PC-9 (cell line): ENCODE results near the gene SRGAP1.

Experiments used
- EZH2 ChIP-seq: fragments of 200-600 bp; sonication (generic); IDR thresholded peaks from 2 replicates; pipeline ENCODE4 v1.8.0; 2017; ENCODE audit warnings: antibody characterized with exemption, low read depth
- TF ChIP-seq, protein P1 (sequence below): fragments of 200-600 bp; sonication (generic); conservative IDR thresholded peaks from 2 replicates; pipeline ENCODE4 v1.6.1; 2017; ENCODE audit warnings: mixed run types, antibody characterized with exemption, mild to moderate bottlenecking, moderate library complexity

DNA sequence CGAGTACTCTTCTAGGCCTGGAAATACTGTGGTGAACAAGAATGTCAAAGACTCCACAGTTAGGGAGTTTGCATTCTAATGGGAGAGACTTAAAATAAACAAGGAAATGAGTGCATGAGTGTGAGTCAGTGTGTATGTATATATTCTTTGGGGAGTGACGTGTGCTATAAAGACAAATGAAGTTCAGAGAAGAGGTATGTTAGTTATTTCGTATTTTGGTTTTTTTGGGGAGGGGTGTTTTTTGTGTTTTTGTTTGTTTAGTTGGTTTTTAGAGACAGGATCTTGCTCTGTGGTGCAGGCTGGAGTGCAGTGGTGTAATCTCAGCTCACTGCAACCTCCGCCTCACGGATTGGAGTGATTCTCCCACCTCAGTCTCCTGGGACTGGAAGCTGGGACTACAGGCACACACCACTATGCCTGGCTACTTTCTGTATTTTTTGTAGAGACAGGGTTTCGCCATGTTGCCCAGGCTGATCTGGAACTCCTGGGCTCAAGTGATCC is 74.3 kb downstream of the SRGAP1 start:
- TF ChIP-seq, protein P1, sequence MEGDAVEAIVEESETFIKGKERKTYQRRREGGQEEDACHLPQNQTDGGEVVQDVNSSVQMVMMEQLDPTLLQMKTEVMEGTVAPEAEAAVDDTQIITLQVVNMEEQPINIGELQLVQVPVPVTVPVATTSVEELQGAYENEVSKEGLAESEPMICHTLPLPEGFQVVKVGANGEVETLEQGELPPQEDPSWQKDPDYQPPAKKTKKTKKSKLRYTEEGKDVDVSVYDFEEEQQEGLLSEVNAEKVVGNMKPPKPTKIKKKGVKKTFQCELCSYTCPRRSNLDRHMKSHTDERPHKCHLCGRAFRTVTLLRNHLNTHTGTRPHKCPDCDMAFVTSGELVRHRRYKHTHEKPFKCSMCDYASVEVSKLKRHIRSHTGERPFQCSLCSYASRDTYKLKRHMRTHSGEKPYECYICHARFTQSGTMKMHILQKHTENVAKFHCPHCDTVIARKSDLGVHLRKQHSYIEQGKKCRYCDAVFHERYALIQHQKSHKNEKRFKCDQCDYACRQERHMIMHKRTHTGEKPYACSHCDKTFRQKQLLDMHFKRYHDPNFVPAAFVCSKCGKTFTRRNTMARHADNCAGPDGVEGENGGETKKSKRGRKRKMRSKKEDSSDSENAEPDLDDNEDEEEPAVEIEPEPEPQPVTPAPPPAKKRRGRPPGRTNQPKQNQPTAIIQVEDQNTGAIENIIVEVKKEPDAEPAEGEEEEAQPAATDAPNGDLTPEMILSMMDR: no peak
- TF ChIP-seq EZH2: no peak
